Measurements from ENCODE around the gene LRRC32.

DNA sequence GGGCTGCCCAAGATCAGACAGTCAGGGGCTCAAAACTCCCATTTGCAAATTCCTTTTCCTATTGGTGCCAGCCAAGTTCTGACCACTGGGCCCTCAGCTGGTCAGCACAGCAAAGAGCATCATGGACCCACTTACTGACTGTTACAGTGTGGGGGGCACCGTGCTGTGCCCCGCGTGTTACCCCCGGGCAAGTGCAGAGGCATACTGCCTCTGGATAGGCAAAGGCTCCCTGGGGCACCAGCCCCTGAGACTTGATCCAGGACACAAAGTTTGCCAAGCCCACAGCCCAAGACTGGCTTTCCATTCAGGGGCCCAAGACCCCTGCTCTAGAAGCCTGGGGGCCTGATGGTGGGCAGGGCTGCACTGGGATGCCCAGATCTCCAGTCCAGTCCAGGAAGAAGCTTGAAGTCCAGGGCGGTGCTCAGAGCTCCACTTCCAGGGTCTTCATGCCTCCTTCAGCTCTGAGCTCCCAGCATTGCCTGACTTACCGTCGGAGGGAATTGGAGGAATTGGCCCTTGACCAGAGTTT lies 6.6 kb downstream of the LRRC32 start:
- TF ChIP-seq, protein P1, sequence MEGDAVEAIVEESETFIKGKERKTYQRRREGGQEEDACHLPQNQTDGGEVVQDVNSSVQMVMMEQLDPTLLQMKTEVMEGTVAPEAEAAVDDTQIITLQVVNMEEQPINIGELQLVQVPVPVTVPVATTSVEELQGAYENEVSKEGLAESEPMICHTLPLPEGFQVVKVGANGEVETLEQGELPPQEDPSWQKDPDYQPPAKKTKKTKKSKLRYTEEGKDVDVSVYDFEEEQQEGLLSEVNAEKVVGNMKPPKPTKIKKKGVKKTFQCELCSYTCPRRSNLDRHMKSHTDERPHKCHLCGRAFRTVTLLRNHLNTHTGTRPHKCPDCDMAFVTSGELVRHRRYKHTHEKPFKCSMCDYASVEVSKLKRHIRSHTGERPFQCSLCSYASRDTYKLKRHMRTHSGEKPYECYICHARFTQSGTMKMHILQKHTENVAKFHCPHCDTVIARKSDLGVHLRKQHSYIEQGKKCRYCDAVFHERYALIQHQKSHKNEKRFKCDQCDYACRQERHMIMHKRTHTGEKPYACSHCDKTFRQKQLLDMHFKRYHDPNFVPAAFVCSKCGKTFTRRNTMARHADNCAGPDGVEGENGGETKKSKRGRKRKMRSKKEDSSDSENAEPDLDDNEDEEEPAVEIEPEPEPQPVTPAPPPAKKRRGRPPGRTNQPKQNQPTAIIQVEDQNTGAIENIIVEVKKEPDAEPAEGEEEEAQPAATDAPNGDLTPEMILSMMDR (IDR thresholded peaks at IDR 0.05), result no peak
- no peak for TF ChIP-seq POLR2A (IDR thresholded peaks at IDR 0.05)
